Measurements from ENCODE around the gene MARCHF3.

DNA sequence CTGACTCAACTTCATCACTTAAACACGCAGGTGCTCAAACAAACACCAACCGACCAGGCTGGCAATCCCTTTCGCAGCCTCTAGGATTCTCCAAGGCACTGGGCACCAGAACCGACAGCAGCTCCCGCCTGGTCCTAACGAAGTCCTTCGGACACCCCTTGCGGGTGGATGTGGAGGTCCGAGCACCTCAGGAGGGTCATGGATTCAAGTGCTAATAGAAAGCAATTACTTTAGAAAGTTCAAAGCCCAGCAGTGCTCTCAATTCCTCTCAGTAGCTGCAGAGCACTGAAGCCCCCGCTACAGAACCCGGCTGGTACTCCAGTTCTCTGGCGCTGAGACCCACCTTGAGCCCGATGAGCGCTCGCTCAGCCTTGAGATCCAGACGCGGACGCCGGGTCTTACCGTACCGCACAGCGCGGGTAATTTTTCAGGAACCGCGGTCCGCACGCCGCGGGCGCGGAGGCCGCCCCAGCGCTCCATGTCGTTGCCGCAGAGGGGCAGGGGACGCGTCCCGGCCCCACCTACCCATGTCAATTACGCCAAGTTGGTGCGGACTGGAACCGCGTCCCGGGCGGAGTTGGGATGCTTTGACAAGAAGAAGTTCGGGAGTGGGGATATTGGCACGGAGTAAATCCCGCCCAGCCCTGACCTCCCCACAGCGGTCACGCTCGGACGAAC lies 638 bp downstream of the MARCHF3 start:
- TF ChIP-seq POLR2A (IDR thresholded peaks at IDR 0.05) (no peak), CTCF (IDR thresholded peaks at IDR 0.05) (peak; percentile 31 to 48 (median 32))

Data from right lobe of liver (tissue), 4 donors.